ENCODE measurements around the gene PI4K2B.

Gene PI4K2B

DNA sequence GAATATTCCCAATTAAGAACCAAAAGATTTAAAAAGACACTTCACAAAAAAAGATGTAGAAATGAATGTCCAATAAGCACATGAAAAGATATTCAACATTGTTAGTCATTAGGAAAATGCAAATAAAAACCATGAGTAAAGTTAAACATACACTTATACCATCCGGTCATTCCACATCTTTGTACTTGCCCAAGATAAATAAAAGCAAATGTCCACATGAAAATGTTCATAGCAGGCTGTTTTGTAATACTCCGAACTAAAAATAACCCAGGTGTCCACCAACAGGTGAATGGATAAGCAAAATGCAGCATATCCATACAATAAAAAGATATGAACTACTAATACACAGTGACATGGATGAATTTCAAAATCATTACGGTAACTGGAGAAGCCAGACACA, 50.1 kb downstream of the PI4K2B start:
- Histone ChIP-seq H3K4me1 (ENCODE audit: control extremely low read depth in 1 of 4, control insufficient read depth in 4 of 4, insufficient read depth in 4 of 4, low read length in 3 of 4) (no peaks in the 10 kb centered on the region), H3K27ac (ENCODE audit: insufficient read depth in 1 of 2, low read depth in 1 of 2, low read length in 2 of 2, poor library complexity in 1 of 2, severe bottlenecking in 2 of 2) (no peak overlapping the region), H3K9me3 (ENCODE audit: control extremely low read depth in 1 of 5, control insufficient read depth in 4 of 5, insufficient read depth in 2 of 5, low read depth in 1 of 5, low read length in 4 of 5) (no peaks in the 10 kb centered on the region), H3K36me3 (ENCODE audit: control insufficient read depth in 4 of 4, insufficient read depth in 4 of 4, low read length in 3 of 4) (peaks cover 0 to 8% (median 7%) of the 10 kb centered on the region in 4 experiments), H3K27me3 (replicated peaks in 2 of 5; ENCODE audit: control insufficient read depth in 4 of 5, insufficient read depth in 5 of 5, low read length in 4 of 5) (no peaks in the 10 kb centered on the region), H3K4me3 (ENCODE audit: control insufficient read depth in 1 of 7, extremely low read depth in 1 of 7, insufficient read depth in 4 of 7, low read depth in 2 of 7, low read length in 6 of 7) (no peak overlapping the region)
- WGBS (ENCODE audit: insufficient coverage), result 100% methylated on average over 1 of the region's 3 CpGs
- CTCF ChIA-PET, result no interaction called here
- POLR2A ChIA-PET, result interaction anchor here (0.6 kb wide), 1 partner anchor 1190 kb away, joined by 3 read pairs; no protein-coding TSS in a partner anchor
- no peak for DNase-seq

DNA sequence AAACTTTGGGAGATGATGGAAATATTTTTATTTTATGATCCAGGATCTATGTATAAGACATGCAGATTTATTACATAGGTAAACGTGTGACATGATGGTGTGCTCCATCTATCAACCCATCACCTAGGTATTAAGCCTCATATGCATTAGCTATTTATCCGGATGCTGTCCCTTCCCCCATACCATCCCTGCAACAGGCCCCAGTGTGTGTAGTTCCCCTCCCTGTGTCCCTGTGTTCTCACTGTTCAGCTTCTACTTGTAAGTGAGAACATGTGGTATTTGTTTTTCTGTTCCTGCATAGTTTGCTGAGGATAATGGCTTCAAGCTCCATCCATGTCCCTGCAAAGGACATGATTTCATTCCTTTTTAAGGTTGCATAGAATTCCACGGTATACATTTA, 50.6 kb downstream of the PI4K2B start:
- Histone ChIP-seq H3K4me1 (ENCODE audit: control extremely low read depth in 1 of 4, control insufficient read depth in 4 of 4, insufficient read depth in 4 of 4, low read length in 3 of 4) (no peaks in the 10 kb centered on the region), H3K27ac (ENCODE audit: insufficient read depth in 1 of 2, low read depth in 1 of 2, low read length in 2 of 2, poor library complexity in 1 of 2, severe bottlenecking in 2 of 2) (no peak overlapping the region)
- CTCF ChIA-PET, result interaction anchor here (1.9 kb wide), 1 partner anchor 9 kb away, joined by 4 read pairs; no protein-coding TSS in a partner anchor

GRCh38 chr4:25290490-25291067, 56.7 kb downstream of the PI4K2B start:
- WGBS (ENCODE audit: insufficient coverage), result 96% methylated on average over 11 of the region's 11 CpGs
- no peak overlapping the region for H3K4me3 ChIP-seq (ENCODE audit: control insufficient read depth in 1 of 7, extremely low read depth in 1 of 7, insufficient read depth in 4 of 7, low read depth in 2 of 7, low read length in 6 of 7)
- peaks cover 0 to 3% (median 0%) of the 10 kb centered on the region in 5 experiments for H3K27me3 ChIP-seq (replicated peaks in 2 of 5; ENCODE audit: control insufficient read depth in 4 of 5, insufficient read depth in 5 of 5, low read length in 4 of 5)
- no peaks in the 10 kb centered on the region for H3K9me3 ChIP-seq (ENCODE audit: control extremely low read depth in 1 of 5, control insufficient read depth in 4 of 5, insufficient read depth in 2 of 5, low read depth in 1 of 5, low read length in 4 of 5)
- H3K27ac ChIP-seq (ENCODE audit: insufficient read depth in 1 of 2, low read depth in 1 of 2, low read length in 2 of 2, poor library complexity in 1 of 2, severe bottlenecking in 2 of 2), result no peak overlapping the region
- H3K36me3 ChIP-seq (ENCODE audit: control insufficient read depth in 4 of 4, insufficient read depth in 4 of 4, low read length in 3 of 4), result no peaks in the 10 kb centered on the region
- no peak for DNase-seq
- no peaks in the 10 kb centered on the region for H3K4me1 ChIP-seq (ENCODE audit: control extremely low read depth in 1 of 4, control insufficient read depth in 4 of 4, insufficient read depth in 4 of 4, low read length in 3 of 4)
- POLR2A ChIA-PET, result no interaction called here
- CTCF ChIA-PET, result no interaction called here

More for the DNA sequence above, 50.6 kb downstream of the PI4K2B start:
- H3K36me3 ChIP-seq (ENCODE audit: control insufficient read depth in 4 of 4, insufficient read depth in 4 of 4, low read length in 3 of 4), result peaks cover 0 to 8% (median 7%) of the 10 kb centered on the region in 4 experiments
- no CpG with 5 or more reads among the region's 3 CpGs for WGBS (ENCODE audit: insufficient coverage)
- no peaks in the 10 kb centered on the region for H3K9me3 ChIP-seq (ENCODE audit: control extremely low read depth in 1 of 5, control insufficient read depth in 4 of 5, insufficient read depth in 2 of 5, low read depth in 1 of 5, low read length in 4 of 5)
- POLR2A ChIA-PET, result no interaction called here
- DNase-seq, result no peak
- no peak overlapping the region for H3K4me3 ChIP-seq (ENCODE audit: control insufficient read depth in 1 of 7, extremely low read depth in 1 of 7, insufficient read depth in 4 of 7, low read depth in 2 of 7, low read length in 6 of 7)
- no peaks in the 10 kb centered on the region for H3K27me3 ChIP-seq (replicated peaks in 2 of 5; ENCODE audit: control insufficient read depth in 4 of 5, insufficient read depth in 5 of 5, low read length in 4 of 5)

GRCh38 chr4:25291158-25291733, 57.4 kb downstream of the PI4K2B start:
- Histone ChIP-seq H3K4me1 (ENCODE audit: control extremely low read depth in 1 of 4, control insufficient read depth in 4 of 4, insufficient read depth in 4 of 4, low read length in 3 of 4) (no peaks in the 10 kb centered on the region), H3K36me3 (ENCODE audit: control insufficient read depth in 4 of 4, insufficient read depth in 4 of 4, low read length in 3 of 4) (no peaks in the 10 kb centered on the region), H3K9me3 (ENCODE audit: control extremely low read depth in 1 of 5, control insufficient read depth in 4 of 5, insufficient read depth in 2 of 5, low read depth in 1 of 5, low read length in 4 of 5) (no peaks in the 10 kb centered on the region), H3K4me3 (ENCODE audit: control insufficient read depth in 1 of 7, extremely low read depth in 1 of 7, insufficient read depth in 4 of 7, low read depth in 2 of 7, low read length in 6 of 7) (no peak overlapping the region), H3K27ac (ENCODE audit: insufficient read depth in 1 of 2, low read depth in 1 of 2, low read length in 2 of 2, poor library complexity in 1 of 2, severe bottlenecking in 2 of 2) (no peak overlapping the region), H3K27me3 (replicated peaks in 2 of 5; ENCODE audit: control insufficient read depth in 4 of 5, insufficient read depth in 5 of 5, low read length in 4 of 5) (peaks cover 0 to 3% (median 0%) of the 10 kb centered on the region in 5 experiments)
- ChIA-PET CTCF (no interaction called here), POLR2A (no interaction called here)
- DNase-seq, result no peak
- WGBS (ENCODE audit: insufficient coverage), result 82% methylated on average over 12 of the region's 12 CpGs

GRCh38 chr4:25297528-25298242, 63.9 kb downstream of the PI4K2B start:
- POLR2A ChIA-PET, result no interaction called here
- no peak for DNase-seq
- Histone ChIP-seq H3K4me3 (ENCODE audit: control insufficient read depth in 1 of 7, extremely low read depth in 1 of 7, insufficient read depth in 4 of 7, low read depth in 2 of 7, low read length in 6 of 7) (no peak overlapping the region), H3K27me3 (replicated peaks in 2 of 5; ENCODE audit: control insufficient read depth in 4 of 5, insufficient read depth in 5 of 5, low read length in 4 of 5) (peaks cover 0 to 1% (median 0%) of the 10 kb centered on the region in 5 experiments), H3K9me3 (ENCODE audit: control extremely low read depth in 1 of 5, control insufficient read depth in 4 of 5, insufficient read depth in 2 of 5, low read depth in 1 of 5, low read length in 4 of 5) (peaks cover 0 to 1% (median 0%) of the 10 kb centered on the region in 5 experiments), H3K27ac (ENCODE audit: insufficient read depth in 1 of 2, low read depth in 1 of 2, low read length in 2 of 2, poor library complexity in 1 of 2, severe bottlenecking in 2 of 2) (no peak overlapping the region), H3K36me3 (ENCODE audit: control insufficient read depth in 4 of 4, insufficient read depth in 4 of 4, low read length in 3 of 4) (no peaks in the 10 kb centered on the region), H3K4me1 (ENCODE audit: control extremely low read depth in 1 of 4, control insufficient read depth in 4 of 4, insufficient read depth in 4 of 4, low read length in 3 of 4) (no peaks in the 10 kb centered on the region)
- CTCF ChIA-PET, result no interaction called here
- 83% methylated on average over 2 of the region's 5 CpGs for WGBS (ENCODE audit: insufficient coverage)

DNA sequence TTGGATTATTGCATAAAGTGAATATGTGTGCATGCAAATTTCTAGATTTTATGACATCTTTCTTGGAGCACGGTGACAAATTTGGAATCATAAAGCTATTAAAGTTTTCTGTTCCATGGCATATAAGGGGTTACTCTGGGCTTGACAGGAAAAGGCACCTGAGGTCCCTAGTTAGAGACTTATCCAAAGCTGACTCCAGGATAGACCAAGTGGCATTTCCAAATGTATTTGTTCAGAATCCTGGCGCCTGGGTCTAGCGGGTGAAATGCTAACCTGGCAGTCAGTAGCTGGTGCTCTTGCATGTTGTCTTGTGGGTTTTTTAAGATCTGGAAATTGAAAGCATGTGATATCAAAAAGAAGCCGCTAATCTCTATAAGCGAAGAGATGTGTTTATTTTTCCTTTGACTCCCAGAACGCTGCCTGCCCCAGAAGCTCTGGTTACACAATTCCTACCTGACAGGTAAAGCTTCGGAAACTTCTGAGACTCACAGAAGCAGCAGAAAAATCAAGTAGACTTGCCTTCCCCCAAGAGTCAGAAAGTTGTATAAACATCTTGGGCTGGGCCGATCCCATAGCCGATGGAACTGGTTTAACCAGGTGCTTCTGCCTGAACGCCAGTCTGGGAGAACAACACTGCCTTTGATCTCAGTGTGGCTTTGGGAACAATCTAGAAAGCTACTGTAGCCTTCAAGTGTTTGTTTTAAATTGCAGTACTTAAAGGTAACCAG, 65.8 kb downstream of the PI4K2B start:
- POLR2A ChIA-PET, result no interaction called here
- Histone ChIP-seq H3K4me1 (ENCODE audit: control extremely low read depth in 1 of 4, control insufficient read depth in 4 of 4, insufficient read depth in 4 of 4, low read length in 3 of 4) (no peaks in the 10 kb centered on the region), H3K9me3 (ENCODE audit: control extremely low read depth in 1 of 5, control insufficient read depth in 4 of 5, insufficient read depth in 2 of 5, low read depth in 1 of 5, low read length in 4 of 5) (peaks cover 0 to 1% (median 0%) of the 10 kb centered on the region in 5 experiments), H3K4me3 (ENCODE audit: control insufficient read depth in 1 of 7, extremely low read depth in 1 of 7, insufficient read depth in 4 of 7, low read depth in 2 of 7, low read length in 6 of 7) (no peak overlapping the region), H3K27ac (ENCODE audit: insufficient read depth in 1 of 2, low read depth in 1 of 2, low read length in 2 of 2, poor library complexity in 1 of 2, severe bottlenecking in 2 of 2) (no peak overlapping the region), H3K27me3 (replicated peaks in 2 of 5; ENCODE audit: control insufficient read depth in 4 of 5, insufficient read depth in 5 of 5, low read length in 4 of 5) (peaks cover 0 to 3% (median 0%) of the 10 kb centered on the region in 5 experiments), H3K36me3 (ENCODE audit: control insufficient read depth in 4 of 4, insufficient read depth in 4 of 4, low read length in 3 of 4) (no peaks in the 10 kb centered on the region)
- 71% methylated on average over 7 of the region's 10 CpGs for WGBS (ENCODE audit: insufficient coverage)
- CTCF ChIA-PET, result interaction anchor here (1.3 kb wide), 1 partner anchor 13 kb away, joined by 6 read pairs; the partner anchor contains the start of gene ZCCHC4
- no peak for DNase-seq

Measured in common myeloid progenitor, CD34-positive (primary cell).